Glutamatergic neuron (in vitro differentiated cells): Measurements from ENCODE around the gene TSPAN1. TPM values are rescaled to one million over a fixed set of nuclear protein-coding genes. Genes with fewer than 3 reads are reported as not detected.
"Not testable (repeated sequence)": the region's sequence is repeated elsewhere in the genome, so short reads cannot be mapped to it uniquely, and the experiment has no call there.

Experiments used
- DNase-seq: peaks from one replicate; pipeline ENCODE4 v3.0.0; 2022
- H3K27ac Mint-ChIP-seq: one replicate; pipeline ENCODE4 v1.8.0; 2020; ENCODE audit warnings: mild to moderate bottlenecking, mixed read lengths, inconsistent platforms; ENCODE audit not compliant: unreplicated experiment
- H3K27me3 Mint-ChIP-seq: one replicate; pipeline ENCODE4 v1.8.0; 2020; ENCODE audit warnings: mild to moderate bottlenecking, moderate library complexity, mixed read lengths, inconsistent platforms; ENCODE audit not compliant: unreplicated experiment
- H3K36me3 Mint-ChIP-seq: one replicate; pipeline ENCODE4 v1.8.0; 2020; ENCODE audit warnings: mild to moderate bottlenecking, mixed read lengths, inconsistent platforms; ENCODE audit not compliant: unreplicated experiment
- H3K4me1 Mint-ChIP-seq: one replicate; pipeline ENCODE4 v1.8.0; 2020; ENCODE audit warnings: mild to moderate bottlenecking, low read depth, mixed read lengths, inconsistent platforms; ENCODE audit not compliant: unreplicated experiment
- H3K4me3 Mint-ChIP-seq: one replicate; pipeline ENCODE4 v1.8.0; 2020; ENCODE audit warnings: mild to moderate bottlenecking, mixed read lengths, inconsistent platforms; ENCODE audit not compliant: unreplicated experiment
- H3K9me3 Mint-ChIP-seq: one replicate; pipeline ENCODE4 v1.8.0; 2020; ENCODE audit warnings: mild to moderate bottlenecking, moderate library complexity, mixed read lengths, inconsistent platforms; ENCODE audit not compliant: unreplicated experiment
- total RNA-seq: library from RNA; stranded (reverse); fragmentation: NEBNext Ultra II Directional; extraction: Animal tissue kit (Norgen Biotek cat#: 25700); gene quantifications from one replicate; pipeline ENCODE4 v1.2.1, GENCODE V29; 2021; ENCODE audit not compliant: unreplicated experiment
- TF ChIP-seq, protein P1 (sequence below): fragments of 200-600 bp; sonication (generic); IDR thresholded peaks from one replicate; pipeline ENCODE4 v1.5.0; 2021; ENCODE audit not compliant: partially characterized antibody, unreplicated experiment

TSPAN1 gene
- total RNA-seq, 1 donor from 2014 or later = 2.3 TPM

DNA sequence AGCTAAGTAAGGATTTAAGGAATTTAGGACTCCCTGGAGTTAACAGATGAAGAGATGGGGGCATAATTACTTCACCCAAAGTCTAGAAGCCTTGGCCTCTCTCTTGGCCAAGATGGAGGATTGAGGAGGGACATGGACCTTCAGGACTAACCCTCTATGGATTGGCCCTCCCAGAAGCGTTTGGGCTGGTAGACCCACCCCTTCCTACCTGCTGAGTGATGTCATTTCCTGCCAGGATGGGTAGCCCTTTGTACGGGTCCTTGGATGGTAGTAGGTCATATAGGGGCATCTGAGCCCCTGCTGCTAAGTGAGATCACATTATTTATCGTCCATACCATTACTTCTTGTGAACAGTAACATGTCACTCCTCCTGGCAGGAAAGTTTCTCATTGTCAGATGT lies 45.9 kb downstream of the TSPAN1 start:
- peaks cover 21% of the 10 kb centered on the region for H3K4me1 Mint-ChIP-seq
- no peak overlapping the region for H3K4me3 Mint-ChIP-seq
- peaks cover 5% of the 10 kb centered on the region for H3K27me3 Mint-ChIP-seq

DNA sequence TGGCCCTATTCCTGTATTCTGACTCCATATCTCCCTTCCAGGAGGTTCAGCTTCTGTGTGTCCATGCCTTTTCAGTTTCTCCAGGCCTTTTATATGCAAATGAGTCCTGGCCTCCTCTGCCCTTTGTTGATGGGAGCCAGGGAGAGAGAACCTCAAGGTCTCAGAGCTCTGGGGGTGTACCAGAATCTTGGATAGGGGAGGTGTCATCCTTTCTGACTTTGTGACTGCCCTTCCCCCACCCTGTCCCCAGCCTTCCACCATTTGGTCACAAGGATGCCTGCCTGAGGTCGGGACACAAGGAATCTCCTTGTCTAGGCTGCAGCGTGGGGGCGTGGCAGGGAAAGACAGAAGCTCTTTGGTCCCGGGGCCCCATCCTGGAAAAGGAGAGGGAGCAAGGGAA lies 46.9 kb downstream of the TSPAN1 start:
- H3K36me3 Mint-ChIP-seq = no peaks in the 10 kb centered on the region
- TF ChIP-seq, protein P1, sequence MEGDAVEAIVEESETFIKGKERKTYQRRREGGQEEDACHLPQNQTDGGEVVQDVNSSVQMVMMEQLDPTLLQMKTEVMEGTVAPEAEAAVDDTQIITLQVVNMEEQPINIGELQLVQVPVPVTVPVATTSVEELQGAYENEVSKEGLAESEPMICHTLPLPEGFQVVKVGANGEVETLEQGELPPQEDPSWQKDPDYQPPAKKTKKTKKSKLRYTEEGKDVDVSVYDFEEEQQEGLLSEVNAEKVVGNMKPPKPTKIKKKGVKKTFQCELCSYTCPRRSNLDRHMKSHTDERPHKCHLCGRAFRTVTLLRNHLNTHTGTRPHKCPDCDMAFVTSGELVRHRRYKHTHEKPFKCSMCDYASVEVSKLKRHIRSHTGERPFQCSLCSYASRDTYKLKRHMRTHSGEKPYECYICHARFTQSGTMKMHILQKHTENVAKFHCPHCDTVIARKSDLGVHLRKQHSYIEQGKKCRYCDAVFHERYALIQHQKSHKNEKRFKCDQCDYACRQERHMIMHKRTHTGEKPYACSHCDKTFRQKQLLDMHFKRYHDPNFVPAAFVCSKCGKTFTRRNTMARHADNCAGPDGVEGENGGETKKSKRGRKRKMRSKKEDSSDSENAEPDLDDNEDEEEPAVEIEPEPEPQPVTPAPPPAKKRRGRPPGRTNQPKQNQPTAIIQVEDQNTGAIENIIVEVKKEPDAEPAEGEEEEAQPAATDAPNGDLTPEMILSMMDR = no peak
- H3K4me1 Mint-ChIP-seq = peaks cover 21% of the 10 kb centered on the region
- no peak overlapping the region for H3K27ac Mint-ChIP-seq
- H3K9me3 Mint-ChIP-seq = peaks cover 3% of the 10 kb centered on the region
- DNase-seq = peak; percentile 24
- H3K27me3 Mint-ChIP-seq = peaks cover 5% of the 10 kb centered on the region
- no peak overlapping the region for H3K4me3 Mint-ChIP-seq

More for the DNA sequence above, 45.9 kb downstream of the TSPAN1 start:
- TF ChIP-seq, protein P1 = no peak
- no peaks in the 10 kb centered on the region for H3K36me3 Mint-ChIP-seq
- H3K9me3 Mint-ChIP-seq = peaks cover 3% of the 10 kb centered on the region
- H3K27ac Mint-ChIP-seq = no peak overlapping the region
- DNase-seq = no peak

DNA sequence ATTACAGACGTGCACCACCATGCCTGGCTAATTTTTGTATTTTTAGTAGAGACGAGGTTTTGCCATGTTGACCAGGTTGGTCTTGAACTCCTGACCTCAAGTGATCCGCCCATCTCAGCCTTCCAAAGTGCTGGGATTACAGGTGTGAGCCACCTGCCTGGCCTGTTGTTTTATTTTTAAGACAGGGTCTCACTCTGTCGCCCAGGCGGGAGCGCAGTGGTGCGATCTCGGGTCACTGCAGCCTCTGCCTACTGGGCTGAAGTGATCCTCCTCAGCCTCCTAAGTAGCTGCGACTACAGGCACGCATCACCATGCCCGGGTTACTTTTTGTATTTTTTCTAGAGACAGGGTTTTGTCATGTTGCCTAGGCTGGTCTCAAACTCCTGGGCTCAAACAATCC lies 48.2 kb downstream of the TSPAN1 start:
- peaks cover 18% of the 10 kb centered on the region for H3K4me1 Mint-ChIP-seq
- H3K36me3 Mint-ChIP-seq, DNase-seq, H3K27ac Mint-ChIP-seq, H3K9me3 Mint-ChIP-seq, H3K4me3 Mint-ChIP-seq, H3K27me3 Mint-ChIP-seq: not testable (repeated sequence)

DNA sequence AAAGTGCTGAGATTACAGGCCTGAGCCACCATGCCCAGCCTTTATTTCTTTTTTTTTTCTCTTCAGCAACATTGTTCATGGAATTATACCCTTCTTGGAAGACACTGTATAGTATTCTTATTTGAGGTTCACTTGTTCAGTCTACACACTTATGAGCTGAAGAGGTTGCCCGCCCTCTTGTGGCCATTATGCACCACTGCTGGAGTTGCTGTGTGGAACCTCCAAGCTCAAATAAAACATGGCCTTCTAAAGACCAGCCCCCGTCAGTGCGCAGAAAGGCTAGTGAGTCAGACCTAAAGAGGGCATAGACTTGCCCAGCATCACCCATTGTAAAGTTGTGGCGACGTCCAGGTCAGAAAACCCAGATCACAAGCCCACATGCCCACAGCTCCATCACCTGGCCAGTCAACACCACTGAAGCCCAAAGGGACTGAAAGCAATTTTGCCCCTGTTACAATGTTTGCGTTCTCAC lies 48.6 kb downstream of the TSPAN1 start:
- TF ChIP-seq, protein P1 = peak; percentile 89
- Mint-ChIP-seq H3K27me3 (peaks cover 6% of the 10 kb centered on the region), H3K4me1 (peaks cover 18% of the 10 kb centered on the region), H3K9me3 (peaks cover 3% of the 10 kb centered on the region), H3K27ac (no peak overlapping the region), H3K36me3 (no peaks in the 10 kb centered on the region), H3K4me3 (no peak overlapping the region)
- peak; percentile 65 for DNase-seq

DNA sequence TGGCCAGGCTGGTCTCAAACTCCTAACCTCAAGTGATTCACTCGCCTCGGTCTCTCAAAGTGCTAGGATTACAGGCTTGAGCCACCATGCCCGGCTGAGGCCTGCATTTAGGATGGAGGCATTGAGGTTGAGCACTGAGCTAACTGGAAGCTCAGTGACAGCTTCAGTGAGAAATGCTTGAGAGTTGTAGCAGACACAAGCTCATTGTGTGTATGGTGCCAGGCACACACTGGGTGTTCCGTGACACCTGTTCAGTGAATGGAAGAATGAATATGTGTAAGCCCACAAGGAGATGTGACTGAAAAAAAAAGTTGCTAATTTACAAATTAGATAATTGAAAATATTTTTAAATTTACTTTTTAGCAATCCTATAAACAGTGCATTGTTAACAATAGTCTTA lies 50.1 kb downstream of the TSPAN1 start:
- Mint-ChIP-seq H3K36me3 (no peaks in the 10 kb centered on the region), H3K27me3 (peaks cover 7% of the 10 kb centered on the region), H3K27ac (no peak overlapping the region), H3K4me3 (no peak overlapping the region), H3K4me1 (peaks cover 16% of the 10 kb centered on the region), H3K9me3 (peaks cover 3% of the 10 kb centered on the region)
- no peak for DNase-seq
- TF ChIP-seq, protein P1 = no peak

DNA sequence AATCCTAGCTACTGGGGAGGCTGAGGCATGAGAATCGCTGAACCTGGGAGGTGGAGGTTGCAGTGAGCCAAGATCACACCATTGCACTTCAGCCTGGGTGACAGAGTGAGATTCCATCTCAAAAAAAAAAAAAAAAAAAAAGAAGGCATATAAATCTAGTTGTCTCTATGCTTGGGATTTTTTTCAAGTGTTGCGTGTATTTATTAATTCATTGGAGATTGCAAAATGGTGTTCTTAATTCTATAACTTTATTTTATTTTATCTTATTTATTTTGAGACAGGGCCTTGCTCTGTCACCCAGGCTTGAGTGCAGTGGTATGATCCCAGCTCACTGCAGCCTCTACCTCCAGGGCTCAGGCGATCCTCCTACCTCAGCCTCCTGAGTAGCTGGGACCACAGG lies 56.3 kb downstream of the TSPAN1 start:
- not testable (repeated sequence) for H3K9me3 Mint-ChIP-seq, H3K27me3 Mint-ChIP-seq, H3K4me1 Mint-ChIP-seq, DNase-seq, H3K27ac Mint-ChIP-seq, H3K36me3 Mint-ChIP-seq, H3K4me3 Mint-ChIP-seq

Other genes starting within 250 kb of the TSPAN1 start
- gene PIK3R3, start 42.5 kb upstream of the TSPAN1 start, total RNA-seq = 156 TPM
- not detected for gene P3R3URF, start 1.4 kb downstream of the TSPAN1 start, total RNA-seq
- gene POMGNT1, start 23.3 kb downstream of the TSPAN1 start, total RNA-seq = 70.2 TPM
- 0.29 TPM for gene LURAP1, start 28.2 kb downstream of the TSPAN1 start, total RNA-seq
- gene RAD54L, start 72.7 kb downstream of the TSPAN1 start, total RNA-seq = 4.6 TPM
- 77.9 TPM for gene LRRC41, start 128.5 kb downstream of the TSPAN1 start, total RNA-seq
- gene UQCRH, start 128.6 kb downstream of the TSPAN1 start, total RNA-seq = 271 TPM
- 20.2 TPM for gene NSUN4, start 165.7 kb downstream of the TSPAN1 start, total RNA-seq
- gene FAAH, start 219.2 kb downstream of the TSPAN1 start, total RNA-seq = 1.7 TPM